Jurkat, Clone E6-1 (cell line): ENCODE data around the gene EFEMP2.
"Not testable (repeated sequence)": the region's sequence is repeated elsewhere in the genome, so short reads cannot be mapped to it uniquely, and the experiment has no call there.

Source experiments
- DNase-seq: peaks from one replicate; pipeline ENCODE4 v3.0.0-alpha.2; 2011; ENCODE audit warnings: low read depth, low spot score
- H3K4me3 ChIP-seq: 2 replicates; pipeline ENCODE4 v1.5.1; 2011; ENCODE audit warnings: mild to moderate bottlenecking, low read length, control low read depth, moderate library complexity

EFEMP2 gene

GRCh38 chr11:65848693-65849092 is 23.9 kb downstream of the EFEMP2 start:
- not testable (repeated sequence) for DNase-seq, H3K4me3 ChIP-seq

- no peak overlapping the region for H3K4me3 ChIP-seq
- DNase-seq, result no peak
Measured at GRCh38 chr11:65847746-65848145, 24.9 kb downstream of the EFEMP2 start.

- DNase-seq, result no peak
Measured at GRCh38 chr11:65844231-65844872, 28.2 kb downstream of the EFEMP2 start.

GRCh38 chr11:65843811-65844210 is 28.8 kb downstream of the EFEMP2 start:
- H3K4me3 ChIP-seq, result no peak overlapping the region
- no peak for DNase-seq

More at GRCh38 chr11:65844231-65844872, 28.2 kb downstream of the EFEMP2 start:
- no peak overlapping the region for H3K4me3 ChIP-seq

GRCh38 chr11:65842144-65842543 is 30.5 kb downstream of the EFEMP2 start:
- H3K4me3 ChIP-seq, result no peak overlapping the region
- DNase-seq, result no peak

GRCh38 chr11:65834202-65834601 is 38.4 kb downstream of the EFEMP2 start:
- peak overlapping the region; percentile 60 for H3K4me3 ChIP-seq
- no peak for DNase-seq

- DNase-seq, result peak; percentile 82
- H3K4me3 ChIP-seq, result peak within 1 kb of the TSS; percentile 60
Measured at GRCh38 chr11:65833297-65834030, 39.1 kb downstream of the EFEMP2 start, which contains the start of gene SNX32. Gene SNX32, plus strand, starts transcription at chr11:65833963. Its CDS starts 103 bp downstream, at chr11:65834066.

- H3K4me3 ChIP-seq, result not testable (repeated sequence)
Measured at GRCh38 chr11:65832231-65832630, 40.4 kb downstream of the EFEMP2 start.

GRCh38 chr11:65829459-65829858 is 43.1 kb downstream of the EFEMP2 start:
- no peak for DNase-seq
- H3K4me3 ChIP-seq, result no peak overlapping the region

More at GRCh38 chr11:65832231-65832630, 40.4 kb downstream of the EFEMP2 start:
- not testable (repeated sequence) for DNase-seq

- DNase-seq, result no peak
- no peak overlapping the region for H3K4me3 ChIP-seq
Measured at GRCh38 chr11:65826984-65827735, 45.4 kb downstream of the EFEMP2 start.

GRCh38 chr11:65822776-65823528 is 49.6 kb downstream of the EFEMP2 start:
- no peak for DNase-seq
- H3K4me3 ChIP-seq, result no peak overlapping the region

GRCh38 chr11:65821107-65821506 is 51.5 kb downstream of the EFEMP2 start:
- H3K4me3 ChIP-seq, result no peak overlapping the region
- no peak for DNase-seq

GRCh38 chr11:65817835-65818680 is 54.5 kb downstream of the EFEMP2 start:
- H3K4me3 ChIP-seq, result peak overlapping the region; percentile 62
- peak; percentile 67 for DNase-seq

GRCh38 chr11:65817312-65817834 is 55.2 kb downstream of the EFEMP2 start:
- peak overlapping the region; percentile 62 for H3K4me3 ChIP-seq
- no peak for DNase-seq

- DNase-seq, result no peak
- H3K4me3 ChIP-seq, result no peak overlapping the region
Measured at GRCh38 chr11:65816696-65817095, 55.9 kb downstream of the EFEMP2 start.
